D721Med (cell line): ENCODE measurements around the gene PCDH9.
A peak's percentile ranks its signal among the peaks of the same experiment; 100 is the strongest.

Experiments
- DNase-seq: peaks from one replicate; pipeline ENCODE4 v3.0.0; 2011; ENCODE audit warnings: low spot score; ENCODE audit not compliant: insufficient read length
- FAIRE-seq: peaks from 2 replicates; lab custom pipeline; 2011; peaks lifted over from hg19 to GRCh38; lab: Jason Lieb, UNC
- TF ChIP-seq, protein P1 (sequence below): IDR thresholded peaks from 2 replicates; pipeline ENCODE4 v1.5.1; 2012; ENCODE audit warnings: mild to moderate bottlenecking, control low read depth; ENCODE audit not compliant: insufficient read depth; ENCODE audit errors: missing control alignments

Gene PCDH9

DNA sequence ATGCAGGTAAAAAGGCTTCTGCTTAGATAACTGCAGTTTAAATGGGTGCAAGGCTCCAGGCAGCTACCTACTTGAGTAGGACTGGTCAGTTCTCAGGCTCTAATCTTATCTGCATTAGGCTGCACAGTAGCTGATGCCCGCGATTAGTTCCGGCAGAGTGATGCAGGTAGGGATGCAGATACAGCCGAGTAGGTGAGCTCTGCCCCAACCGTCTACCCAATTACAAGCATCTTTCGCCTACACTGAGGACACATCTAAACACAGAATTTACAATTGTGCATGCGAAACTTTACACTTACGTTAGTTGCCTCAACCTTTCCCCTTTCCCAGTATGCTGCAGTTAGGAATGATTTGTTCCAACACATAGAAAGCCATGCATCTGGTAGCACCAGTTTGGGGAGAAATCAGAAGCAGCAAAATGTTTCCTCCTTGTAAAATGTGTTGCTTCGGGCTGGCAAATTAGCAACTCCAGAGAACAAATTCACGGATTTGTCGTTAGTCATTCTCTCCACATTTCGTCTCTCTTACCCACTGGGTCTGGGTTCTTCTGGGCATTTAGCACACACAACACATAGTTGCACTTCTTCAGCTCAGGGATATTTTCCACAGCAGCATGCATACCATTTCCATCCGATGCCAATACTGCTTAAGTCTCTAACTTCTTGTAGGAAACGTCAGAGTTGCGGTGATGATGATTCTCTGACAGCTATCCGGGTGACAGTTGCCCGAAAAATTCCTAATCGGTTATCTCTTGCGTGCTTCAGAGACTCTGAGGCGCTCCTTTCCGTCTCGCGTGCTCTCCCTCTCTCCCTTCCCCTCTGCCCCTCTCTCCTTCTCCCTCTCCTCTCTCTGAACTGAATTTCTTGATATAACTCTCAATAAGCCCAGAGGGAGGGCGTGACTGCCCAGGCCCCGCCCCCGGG, at the start of gene PCDH9:
Gene PCDH9, minus strand, starts transcription at position 856 of the 923 bp plus-strand sequence. CDS start 1,896 bp downstream, outside the sequence.
- TF ChIP-seq, protein P1, sequence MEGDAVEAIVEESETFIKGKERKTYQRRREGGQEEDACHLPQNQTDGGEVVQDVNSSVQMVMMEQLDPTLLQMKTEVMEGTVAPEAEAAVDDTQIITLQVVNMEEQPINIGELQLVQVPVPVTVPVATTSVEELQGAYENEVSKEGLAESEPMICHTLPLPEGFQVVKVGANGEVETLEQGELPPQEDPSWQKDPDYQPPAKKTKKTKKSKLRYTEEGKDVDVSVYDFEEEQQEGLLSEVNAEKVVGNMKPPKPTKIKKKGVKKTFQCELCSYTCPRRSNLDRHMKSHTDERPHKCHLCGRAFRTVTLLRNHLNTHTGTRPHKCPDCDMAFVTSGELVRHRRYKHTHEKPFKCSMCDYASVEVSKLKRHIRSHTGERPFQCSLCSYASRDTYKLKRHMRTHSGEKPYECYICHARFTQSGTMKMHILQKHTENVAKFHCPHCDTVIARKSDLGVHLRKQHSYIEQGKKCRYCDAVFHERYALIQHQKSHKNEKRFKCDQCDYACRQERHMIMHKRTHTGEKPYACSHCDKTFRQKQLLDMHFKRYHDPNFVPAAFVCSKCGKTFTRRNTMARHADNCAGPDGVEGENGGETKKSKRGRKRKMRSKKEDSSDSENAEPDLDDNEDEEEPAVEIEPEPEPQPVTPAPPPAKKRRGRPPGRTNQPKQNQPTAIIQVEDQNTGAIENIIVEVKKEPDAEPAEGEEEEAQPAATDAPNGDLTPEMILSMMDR: no peak
- FAIRE-seq: peak; percentile 78
- no peak for DNase-seq

DNA sequence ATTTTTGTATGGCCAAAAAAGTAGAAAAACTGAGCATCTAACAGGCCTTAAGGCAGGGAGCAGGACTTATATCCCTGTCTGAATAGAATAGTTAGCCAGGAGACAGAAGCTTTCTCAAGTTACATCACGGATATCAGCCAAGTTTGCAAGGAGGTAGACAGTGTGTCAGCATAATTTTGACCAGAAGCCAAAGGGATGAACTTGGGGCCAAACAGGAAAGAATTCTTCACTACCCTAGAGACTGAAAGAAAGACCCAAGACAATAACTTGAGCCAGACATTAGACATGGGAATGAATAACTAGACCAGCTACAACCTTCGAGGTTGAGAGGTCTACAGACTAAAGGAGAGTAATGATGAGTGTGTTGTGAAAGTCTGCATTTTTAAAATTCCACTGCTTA, 48.1 kb upstream of the PCDH9 start:
- FAIRE-seq (no peak), DNase-seq (no peak)
- TF ChIP-seq, protein P1: no peak

GRCh38 chr13:67277581-67277980, 47.4 kb upstream of the PCDH9 start:
- TF ChIP-seq, protein P1: no peak
- no peak for DNase-seq
- no peak for FAIRE-seq

DNA sequence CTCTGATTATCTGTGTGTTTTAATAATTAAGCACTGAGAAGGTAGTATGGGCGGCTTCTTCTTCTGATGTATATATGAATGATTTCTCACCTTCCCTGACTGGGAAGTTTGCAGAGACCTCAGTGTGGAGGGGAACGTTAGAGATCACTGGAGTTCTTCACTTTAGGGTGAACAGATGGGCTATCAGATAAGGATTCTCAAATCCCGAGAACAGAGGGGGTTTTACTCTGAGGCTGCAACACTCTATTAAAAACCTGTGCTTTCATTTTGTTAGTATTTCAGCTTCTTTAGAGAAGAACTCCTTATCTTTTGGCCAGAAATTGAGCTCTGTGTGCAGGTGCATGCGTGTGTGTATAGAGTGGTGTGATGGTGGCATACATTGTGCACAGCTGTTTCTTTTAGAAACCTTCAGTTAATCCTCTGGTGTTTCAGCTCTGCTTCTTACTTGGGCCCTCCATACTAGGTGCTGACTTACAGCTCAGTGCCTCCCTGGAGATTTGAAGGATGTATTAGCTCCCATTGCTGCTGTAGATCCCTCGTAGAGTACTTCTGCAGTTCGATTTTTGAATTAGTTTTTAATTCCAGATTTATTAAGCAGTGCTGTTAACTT, 45.3 kb upstream of the PCDH9 start:
- TF ChIP-seq, protein P1: no peak
- FAIRE-seq (peak; percentile 90), DNase-seq (no peak)

DNA sequence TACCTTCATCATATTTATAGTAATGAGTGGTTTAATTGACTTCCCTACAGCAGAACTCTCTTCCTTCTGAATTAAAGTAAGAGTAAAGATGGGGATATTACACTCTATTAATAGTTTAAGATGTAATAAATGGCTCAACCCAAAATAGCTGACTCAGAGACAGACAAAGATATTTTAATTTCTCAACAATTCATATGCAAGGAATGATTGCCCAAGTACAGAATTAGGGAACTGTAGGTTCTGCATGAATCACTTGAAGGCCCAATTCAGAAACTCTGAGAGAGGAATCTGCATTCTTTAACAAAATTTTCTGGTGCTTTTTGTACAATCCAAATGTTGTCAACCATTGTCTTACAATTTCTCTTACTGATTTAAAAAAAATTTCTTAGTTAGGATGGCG, 42.9 kb upstream of the PCDH9 start:
- FAIRE-seq (no peak), DNase-seq (no peak)
- TF ChIP-seq, protein P1: no peak

GRCh38 chr13:67267136-67267535, 37.0 kb upstream of the PCDH9 start:
- FAIRE-seq: no peak
- TF ChIP-seq, protein P1: no peak
- no peak for DNase-seq

GRCh38 chr13:67259208-67259607, 29.1 kb upstream of the PCDH9 start:
- DNase-seq: no peak
- FAIRE-seq: no peak
- TF ChIP-seq, protein P1: no peak
